ENCODE results near the gene SLC23A2.

Gene SLC23A2

DNA sequence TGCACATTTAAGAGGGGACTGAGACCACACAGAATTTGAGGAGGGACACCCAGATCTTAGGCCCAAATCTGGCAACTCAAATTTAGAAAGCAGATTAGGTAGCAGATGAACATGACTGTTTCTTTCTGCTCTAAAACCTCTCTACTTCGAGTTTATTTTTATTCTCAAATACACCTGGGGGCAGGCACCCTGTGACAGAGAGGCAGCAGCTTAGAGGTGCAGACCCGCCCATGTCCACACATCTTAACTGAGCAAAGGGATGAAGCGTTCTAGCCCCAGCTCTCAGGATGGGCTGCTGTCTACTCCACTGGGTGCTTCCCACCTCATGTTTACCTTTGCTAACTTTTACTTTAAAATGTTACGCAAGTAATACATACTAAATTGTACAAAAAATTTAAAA lies 125.0 kb downstream of the SLC23A2 start:
- FAIRE-seq (no peak), DNase-seq (ENCODE audit: insufficient read length, low spot score) (no peak)
- TF ChIP-seq, protein P1, sequence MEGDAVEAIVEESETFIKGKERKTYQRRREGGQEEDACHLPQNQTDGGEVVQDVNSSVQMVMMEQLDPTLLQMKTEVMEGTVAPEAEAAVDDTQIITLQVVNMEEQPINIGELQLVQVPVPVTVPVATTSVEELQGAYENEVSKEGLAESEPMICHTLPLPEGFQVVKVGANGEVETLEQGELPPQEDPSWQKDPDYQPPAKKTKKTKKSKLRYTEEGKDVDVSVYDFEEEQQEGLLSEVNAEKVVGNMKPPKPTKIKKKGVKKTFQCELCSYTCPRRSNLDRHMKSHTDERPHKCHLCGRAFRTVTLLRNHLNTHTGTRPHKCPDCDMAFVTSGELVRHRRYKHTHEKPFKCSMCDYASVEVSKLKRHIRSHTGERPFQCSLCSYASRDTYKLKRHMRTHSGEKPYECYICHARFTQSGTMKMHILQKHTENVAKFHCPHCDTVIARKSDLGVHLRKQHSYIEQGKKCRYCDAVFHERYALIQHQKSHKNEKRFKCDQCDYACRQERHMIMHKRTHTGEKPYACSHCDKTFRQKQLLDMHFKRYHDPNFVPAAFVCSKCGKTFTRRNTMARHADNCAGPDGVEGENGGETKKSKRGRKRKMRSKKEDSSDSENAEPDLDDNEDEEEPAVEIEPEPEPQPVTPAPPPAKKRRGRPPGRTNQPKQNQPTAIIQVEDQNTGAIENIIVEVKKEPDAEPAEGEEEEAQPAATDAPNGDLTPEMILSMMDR (IDR thresholded peaks at IDR 0.05; ENCODE audit: insufficient read depth, missing control alignments): no peak

DNA sequence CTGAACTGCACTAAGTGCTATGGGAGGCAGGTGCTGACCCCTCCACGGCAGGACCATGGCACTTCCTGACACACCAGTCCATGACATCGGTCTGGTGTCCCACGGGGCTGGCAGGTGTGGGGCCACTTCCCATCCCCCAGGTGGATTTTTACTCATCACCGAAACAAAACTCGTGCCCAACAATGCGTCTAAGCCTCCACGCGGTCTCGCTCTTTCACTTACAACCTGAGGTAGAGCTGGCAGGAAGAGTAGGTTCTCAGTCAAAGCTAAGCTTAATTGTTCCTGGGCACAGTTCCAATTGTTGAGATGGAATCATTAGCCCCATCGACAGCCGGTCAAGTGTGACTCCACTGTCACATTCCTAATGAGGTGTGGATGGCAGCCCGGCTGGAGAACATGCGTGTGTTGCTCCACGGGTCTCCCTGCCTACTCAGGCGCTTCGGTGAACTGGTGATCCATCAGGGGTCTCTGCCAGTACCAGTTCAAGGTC lies 125.7 kb downstream of the SLC23A2 start:
- no peak for DNase-seq (ENCODE audit: insufficient read length, low spot score)
- no peak for FAIRE-seq
- TF ChIP-seq, protein P1 (IDR thresholded peaks at IDR 0.05; ENCODE audit: insufficient read depth, missing control alignments): peak; percentile 32

DNA sequence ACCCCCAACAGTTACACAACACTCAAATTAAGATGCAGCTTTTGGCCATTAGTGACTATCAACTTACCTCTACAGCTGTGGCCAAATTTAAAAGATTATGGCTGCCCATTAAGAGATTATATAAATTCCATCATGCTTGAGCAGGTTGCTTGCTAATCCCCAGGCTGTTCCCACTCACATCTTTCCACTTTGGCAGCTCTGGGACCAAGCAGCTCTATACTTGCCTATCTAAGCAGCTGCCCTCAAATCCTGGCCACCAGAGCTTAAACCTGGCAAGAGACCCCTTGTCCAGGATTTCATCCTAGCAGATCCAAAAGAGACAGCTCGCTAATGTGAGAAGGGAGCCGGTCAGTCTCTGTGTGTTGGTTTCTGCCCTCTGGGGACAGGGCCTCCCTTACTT lies 127.9 kb downstream of the SLC23A2 start:
- TF ChIP-seq, protein P1 (IDR thresholded peaks at IDR 0.05; ENCODE audit: insufficient read depth, missing control alignments): no peak
- DNase-seq (ENCODE audit: insufficient read length, low spot score): peak; percentile 30
- no peak for FAIRE-seq

DNA sequence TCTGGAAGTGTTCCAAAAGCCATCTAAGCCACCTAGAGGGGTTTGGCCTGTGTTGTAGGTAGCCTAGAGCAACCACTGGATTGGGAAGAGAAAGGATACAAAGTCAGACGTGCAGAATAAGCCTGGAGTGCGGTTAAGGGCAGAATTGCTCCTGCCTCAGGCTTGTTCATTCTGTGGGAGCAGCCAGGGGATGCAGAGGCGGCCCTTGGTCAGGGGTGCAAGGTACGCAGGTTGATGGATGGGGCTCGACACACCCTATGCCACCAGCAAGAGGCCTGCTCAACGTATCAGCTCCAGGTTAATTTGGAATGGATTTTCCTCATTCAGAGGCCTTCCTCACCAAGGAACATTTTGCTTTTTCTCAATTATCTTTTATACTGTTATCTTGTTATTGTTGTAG lies 129.8 kb downstream of the SLC23A2 start:
- DNase-seq (ENCODE audit: insufficient read length, low spot score) (no peak), FAIRE-seq (no peak)
- TF ChIP-seq, protein P1 (IDR thresholded peaks at IDR 0.05; ENCODE audit: insufficient read depth, missing control alignments): no peak

DNA sequence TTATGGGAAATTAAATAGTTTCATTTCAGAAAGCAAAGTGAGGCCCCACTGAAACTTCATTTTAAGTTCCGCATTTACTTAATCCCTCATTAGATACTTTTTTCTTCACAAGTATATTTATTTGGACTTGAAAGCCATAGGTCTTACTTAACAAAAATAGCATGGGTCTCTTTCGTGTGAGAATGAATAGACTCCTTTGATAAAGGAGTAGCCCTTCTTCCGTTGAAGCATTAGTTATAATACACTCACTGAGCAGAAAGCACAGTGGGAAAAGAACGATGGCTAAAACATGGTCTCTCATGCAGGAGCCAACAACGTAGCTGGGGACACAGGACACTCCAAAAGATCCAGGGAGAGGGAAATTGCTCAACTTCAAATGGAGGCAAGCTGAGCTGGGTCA lies 130.4 kb downstream of the SLC23A2 start:
- FAIRE-seq (no peak), DNase-seq (ENCODE audit: insufficient read length, low spot score) (no peak)
- TF ChIP-seq, protein P1 (IDR thresholded peaks at IDR 0.05; ENCODE audit: insufficient read depth, missing control alignments): no peak

DNA sequence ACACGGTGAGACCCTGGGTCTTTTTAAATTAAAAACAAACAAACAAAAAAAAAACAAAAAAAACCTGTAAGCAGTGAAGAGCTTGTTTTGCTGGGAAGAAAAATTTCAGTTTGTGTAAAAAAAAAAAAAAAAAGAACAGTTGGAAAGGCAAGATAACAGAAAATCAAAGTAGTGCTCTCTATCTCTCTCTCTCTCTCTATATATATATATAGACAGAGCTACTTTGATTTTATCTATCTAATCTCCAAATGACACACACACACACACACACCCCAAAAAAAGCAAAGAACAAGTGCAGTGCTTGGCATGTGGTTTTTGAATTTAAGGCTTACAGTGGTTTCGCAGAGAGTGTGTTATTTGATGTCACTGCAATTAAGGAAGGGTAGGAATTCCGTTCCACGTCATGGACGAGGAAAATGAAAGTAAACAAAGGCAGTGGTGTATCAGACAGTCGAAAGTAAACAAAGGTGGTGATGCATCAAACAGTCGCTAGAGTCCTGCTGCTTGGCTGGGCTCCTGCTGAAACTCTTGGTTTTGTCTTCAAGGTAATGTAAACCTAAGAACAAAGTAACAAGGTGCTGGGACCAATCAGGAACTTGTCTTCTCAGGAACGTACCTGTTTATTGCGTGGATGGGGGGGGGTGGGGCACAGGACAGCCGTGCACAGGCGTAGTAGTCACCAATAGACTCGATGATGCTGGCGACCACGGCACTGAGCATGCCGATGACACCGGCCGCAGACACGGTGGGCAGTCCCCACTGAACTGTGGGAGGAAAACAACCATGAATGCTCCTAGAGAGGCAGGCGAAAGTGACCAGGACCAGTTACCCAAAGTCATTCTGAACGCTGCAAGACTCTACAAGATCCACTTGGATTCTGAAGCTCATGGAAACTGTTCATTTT lies 131.8 kb downstream of the SLC23A2 start:
- TF ChIP-seq, protein P1 (IDR thresholded peaks at IDR 0.05; ENCODE audit: insufficient read depth, missing control alignments): no peak
- DNase-seq (ENCODE audit: insufficient read length, low spot score): no peak
- FAIRE-seq: no peak

DNA sequence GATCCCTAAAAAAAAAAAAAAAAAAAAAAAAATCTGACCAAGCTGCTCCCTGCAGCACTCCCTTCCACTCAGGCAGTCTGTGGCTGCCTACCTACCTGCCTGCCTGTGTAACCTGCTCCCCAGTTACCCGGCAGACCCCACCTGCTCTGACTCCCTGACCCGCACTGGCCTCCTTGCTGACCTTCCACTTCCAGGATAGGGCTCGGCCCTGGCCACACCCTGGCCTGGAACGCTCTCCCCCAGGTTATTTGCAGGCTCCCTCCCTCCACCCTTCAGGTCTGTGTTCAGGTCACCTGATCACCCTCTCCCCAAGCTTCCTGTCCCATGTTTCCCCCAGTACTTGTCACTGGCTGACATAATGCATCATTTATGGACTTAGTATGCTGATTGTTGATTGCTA lies 134.3 kb downstream of the SLC23A2 start:
- DNase-seq (ENCODE audit: insufficient read length, low spot score): no peak
- TF ChIP-seq, protein P1 (IDR thresholded peaks at IDR 0.05; ENCODE audit: insufficient read depth, missing control alignments): no peak

More for the DNA sequence above, 134.3 kb downstream of the SLC23A2 start:
- FAIRE-seq: no peak
